ENCODE measurements around the gene HDDC2.
A peak's percentile ranks its signal among the peaks of the same experiment; 100 is the strongest.

Gene HDDC2

DNA sequence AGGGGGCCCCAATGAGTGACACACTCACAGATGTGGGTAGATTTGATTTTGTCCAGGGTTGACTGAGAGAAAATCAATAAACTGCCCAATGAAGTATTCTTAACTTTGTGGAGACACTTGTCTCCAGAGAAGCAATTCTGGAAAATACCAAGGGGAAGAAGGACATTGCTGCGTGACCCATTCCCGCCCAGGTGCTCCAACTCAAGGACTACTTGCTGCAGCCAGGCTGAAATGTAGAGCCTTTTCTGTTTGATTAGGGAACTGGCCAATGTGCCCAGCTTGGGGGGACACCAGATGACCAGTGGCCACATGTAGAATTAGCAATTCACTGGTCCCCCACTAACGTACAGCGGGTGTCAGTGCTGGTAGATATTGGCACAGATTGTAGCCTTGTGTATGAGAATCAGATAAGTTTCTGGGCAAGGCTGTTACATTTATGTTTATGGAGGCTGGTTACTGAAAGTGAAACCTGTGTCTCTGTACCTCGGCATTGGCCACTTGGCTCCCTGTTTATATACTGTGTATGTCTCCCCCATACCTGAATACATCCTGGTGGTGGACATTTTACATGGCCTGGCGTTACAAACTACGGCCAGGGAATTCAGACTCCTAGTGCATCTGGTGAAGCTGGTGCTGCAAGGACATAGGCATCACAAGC lies 32.3 kb downstream of the HDDC2 start:
- DNase-seq (ENCODE audit: low spot score), result no peak

DNA sequence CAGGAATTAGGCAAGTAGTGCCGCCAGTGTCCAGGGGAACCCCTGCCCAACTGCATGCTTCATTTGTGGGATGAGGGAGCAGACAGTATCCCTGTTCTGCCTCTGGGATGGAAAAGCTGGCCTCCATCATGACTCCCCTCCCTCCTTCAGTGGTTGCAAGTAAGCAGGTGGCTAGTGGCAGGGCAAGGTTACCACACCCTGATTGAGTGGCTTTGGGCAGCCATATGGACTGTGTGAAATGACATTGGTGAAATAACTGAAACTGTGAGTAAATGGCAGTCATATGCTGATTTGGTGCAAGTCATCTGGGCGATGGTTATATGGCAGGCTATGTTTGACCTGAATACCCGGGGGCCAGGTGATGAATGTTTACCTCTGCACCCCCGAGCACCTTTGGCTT lies 33.0 kb downstream of the HDDC2 start:
- DNase-seq (ENCODE audit: low spot score), result no peak

DNA sequence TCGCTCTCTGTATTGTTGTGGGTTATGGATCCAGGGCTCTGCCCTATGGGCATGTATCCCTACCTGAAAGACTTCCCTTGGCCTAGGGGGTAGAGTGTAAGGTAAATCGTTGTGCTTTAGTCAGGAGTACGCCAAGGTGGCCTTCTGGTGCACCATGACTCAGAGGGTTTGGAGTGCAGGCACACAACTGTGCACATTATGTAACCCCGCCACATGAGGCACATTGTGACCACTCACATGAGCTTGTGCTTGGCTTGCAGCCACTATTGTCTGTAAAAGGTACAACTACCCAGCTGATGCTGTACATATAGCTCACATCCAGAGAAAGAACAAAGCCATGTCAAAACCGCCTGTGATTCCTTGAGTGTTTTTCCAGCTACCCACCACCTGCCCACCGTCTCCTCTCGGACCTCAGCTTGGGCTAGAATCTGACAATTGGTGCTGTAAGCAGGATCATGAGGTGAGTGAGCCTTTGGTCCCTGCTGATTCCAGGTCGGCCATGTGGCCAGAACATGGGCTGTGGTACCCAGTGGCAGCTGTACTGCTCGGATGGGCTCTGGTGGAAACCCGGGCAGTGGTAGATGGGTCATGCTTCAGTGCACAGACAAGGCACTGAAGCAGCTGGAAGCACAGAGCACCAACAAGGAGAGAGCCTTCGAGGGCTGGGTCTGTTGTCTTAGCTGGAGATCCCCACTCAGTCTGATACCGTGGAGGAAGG lies 33.8 kb downstream of the HDDC2 start:
- no peak for DNase-seq (ENCODE audit: low spot score)

DNA sequence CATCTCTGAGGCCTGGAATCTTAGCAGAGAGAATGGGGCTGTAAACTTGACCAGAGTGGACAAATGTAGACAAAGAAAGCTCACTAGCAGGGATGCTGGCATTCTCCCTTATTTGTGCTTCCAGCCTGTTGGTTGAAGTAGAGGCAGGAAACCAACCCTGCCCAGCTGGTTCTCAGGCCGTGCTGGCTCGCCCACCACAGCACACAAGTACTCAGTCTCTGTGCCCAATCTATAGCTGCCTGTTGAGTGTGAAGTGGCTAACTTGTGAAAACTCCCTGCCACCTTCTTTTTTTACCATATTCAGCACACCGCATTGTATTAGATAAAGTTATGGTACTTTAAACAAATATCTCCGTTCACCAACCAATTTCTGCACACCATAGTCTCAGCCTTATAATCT lies 37.3 kb downstream of the HDDC2 start:
- no peak for DNase-seq (ENCODE audit: low spot score)

DNA sequence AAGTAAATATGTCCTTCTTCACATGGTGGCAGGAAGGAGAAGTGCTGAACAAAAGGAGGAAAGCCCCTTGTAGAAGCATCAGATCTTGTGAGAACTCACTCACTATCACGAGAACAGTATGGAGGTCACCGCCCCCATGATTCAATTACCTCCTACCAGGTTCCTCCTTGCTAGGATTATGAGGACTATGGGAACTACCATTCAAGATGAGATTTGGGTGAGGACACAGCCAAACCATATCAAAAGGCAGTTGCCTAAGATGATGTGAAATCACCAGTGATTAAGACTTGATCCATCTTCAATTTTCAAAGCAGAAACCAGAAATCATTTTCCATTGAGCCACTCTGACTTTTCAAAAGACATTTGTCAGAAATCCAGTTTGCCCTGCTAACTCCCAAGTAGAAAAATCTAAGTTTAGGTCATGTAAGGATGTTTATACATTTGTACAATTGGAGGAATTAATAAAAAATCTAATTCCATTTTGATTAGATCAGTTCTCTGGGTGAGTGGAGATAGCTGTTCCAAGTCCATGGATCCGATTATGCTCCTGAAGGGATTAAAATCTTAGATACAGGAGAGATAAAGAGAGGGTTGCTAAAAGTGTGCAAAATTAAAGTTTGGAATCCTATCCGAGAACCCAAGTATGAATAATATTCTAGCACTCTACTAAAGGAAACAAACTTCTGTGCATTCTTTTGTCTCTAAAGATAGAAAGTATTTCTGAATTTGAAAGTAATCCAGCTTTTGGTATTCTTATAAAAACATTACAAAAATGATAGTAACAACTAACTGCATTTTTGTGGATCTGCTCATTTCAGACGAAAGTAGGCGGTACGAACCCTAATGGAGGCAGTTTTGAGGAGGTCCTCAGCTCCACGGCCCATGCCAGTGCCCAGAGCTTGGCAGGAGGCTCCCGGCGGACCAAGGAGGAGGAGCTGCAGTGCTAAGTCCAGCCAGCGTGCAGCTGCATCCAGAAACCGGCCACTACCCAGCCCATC lies 39.5 kb downstream of the HDDC2 start:
- DNase-seq (ENCODE audit: low spot score), result no peak

DNA sequence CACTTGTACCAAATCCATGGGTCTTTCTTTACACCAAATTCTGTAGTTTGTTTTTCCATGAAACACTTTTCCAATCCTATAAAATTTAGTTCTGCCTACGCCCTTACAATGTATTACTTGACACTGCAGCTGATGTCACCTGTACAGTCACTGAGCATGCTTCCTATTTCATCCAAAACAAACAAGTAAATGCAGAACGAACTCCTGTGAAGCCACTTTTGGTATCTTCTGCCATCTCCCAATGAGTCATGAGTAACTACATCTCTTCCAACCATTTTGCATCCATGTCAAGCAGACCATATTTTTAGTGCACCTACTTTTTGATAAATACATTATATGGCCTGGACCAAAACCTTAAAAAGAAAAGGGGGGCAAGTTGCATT lies 42.4 kb downstream of the HDDC2 start:
- no peak for DNase-seq (ENCODE audit: low spot score)

DNA sequence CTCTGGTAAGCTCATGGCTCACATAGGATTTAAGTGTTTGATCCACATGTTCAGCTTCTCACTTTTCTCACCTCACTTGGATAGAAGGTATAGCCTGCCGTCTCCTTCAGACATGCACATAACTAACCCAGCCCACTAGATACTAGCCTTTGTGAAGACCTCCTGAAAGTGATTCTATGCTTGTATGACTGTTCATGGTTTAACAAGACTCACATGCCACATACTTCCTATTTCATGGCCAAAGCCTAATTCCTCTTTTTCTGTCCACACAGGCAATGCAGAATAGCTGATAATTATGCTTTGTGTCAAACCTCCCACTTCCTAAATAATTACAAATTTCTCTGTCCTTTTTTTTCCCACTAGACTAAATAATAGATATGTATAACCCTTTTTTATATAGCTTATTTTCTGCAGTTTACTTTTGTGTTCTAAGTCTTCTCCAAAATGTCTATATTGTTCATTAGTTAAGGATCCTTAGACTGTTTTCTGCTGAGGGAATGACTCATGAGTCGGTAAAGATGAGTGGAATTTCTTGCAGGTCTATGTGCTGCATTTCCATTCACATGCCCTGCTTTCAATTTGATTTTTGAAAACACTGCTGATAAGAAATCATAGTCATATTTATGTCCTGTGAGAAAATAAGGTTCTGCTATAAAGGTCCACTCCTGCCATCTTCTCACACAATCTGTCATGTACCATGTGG lies 43.0 kb downstream of the HDDC2 start:
- peak; percentile 7 for DNase-seq (ENCODE audit: low spot score)

DNA sequence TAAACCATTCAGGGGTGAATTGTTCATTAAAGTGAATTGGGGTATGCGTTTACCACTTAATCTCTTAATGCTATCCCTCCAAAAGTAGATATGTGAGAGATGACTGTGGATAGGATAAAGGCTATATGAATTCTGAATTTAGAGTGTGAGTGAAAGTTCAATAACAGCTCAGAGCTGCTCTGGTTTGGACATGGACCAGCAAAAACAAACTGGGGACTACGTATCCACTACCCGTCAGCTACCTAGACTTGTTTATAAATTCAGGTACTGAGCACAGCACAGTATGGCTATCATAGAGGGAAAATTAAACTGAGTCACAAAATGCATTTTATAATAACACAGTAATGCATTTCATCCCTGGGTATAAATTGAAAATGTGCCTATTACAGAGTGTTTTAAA lies 44.4 kb downstream of the HDDC2 start:
- DNase-seq (ENCODE audit: low spot score), result no peak

DNA sequence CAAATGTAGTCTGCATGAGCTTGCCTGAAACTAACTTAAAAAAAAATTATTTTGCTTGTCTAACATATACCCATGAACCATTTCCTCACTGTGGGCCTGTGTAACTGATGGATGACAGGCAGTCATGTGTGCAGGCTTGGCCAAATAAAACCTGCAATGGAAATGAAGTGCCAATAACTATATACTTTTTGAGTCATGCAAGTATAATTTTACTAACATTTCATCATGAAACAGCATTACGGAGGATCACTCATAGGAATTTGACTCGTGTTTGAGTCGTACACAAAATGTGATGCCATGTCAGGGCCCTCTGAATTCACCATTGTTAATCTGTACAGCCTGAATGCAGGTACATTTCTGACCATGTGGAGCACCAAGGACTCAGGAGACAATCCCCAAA lies 46.6 kb downstream of the HDDC2 start:
- no peak for DNase-seq (ENCODE audit: low spot score)

DNA sequence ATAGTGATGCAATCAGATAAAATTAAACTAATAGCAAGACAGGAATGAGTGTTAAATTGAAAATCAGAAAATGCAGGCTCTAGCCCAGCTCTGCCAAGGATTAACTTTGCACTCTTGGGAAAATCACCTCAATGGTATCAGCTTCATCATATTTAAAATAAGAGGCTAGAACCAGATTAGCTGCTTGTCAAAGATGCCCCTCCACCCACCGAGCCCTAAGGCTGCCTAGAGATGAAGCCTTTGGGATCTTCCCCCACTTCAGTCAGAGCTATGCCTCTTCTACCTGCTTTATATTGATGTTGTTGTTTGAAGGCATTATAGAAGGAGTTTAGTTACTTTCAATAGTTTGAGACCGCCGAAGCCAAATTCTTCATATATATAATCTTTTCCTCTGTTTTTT lies 47.4 kb downstream of the HDDC2 start:
- DNase-seq (ENCODE audit: low spot score), result no peak

DNA sequence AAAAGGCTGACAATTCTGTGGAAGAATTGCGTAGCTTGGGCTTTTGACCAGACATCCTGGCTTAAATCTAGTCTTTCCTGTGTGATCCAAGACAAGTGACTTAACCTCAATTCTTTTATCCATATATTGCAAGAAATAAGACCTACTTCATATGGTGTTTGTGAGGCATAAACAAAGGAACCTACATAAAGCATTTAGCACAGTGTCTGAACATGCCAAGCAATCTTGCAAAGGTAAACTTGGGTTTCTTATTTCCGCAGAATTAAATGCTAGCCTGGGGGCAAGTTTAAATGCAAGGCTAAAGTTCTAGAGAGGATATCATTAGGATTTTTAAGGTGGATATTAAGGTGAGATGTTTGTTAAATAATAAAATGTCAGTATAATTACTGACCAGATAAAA lies 47.9 kb downstream of the HDDC2 start:
- DNase-seq (ENCODE audit: low spot score), result no peak

DNA sequence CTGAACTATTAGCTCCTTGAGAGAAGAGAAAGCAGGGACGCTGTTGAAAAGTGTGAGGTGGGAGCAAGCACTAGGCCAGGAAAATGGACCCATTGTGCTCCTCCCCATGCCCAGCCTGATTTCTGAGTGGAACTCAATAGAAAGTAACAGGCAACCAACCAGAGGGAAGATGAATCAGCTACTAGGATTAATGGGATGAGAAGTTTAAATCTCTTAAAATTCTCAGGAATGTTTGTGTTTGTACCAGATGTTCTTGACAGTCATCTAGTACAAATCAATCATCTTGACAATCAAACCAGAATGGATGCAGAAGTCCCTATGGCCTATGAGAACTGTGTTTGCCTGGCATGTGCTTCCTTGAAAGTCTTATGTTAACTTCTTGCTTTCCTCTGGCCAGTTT lies 48.9 kb downstream of the HDDC2 start:
- no peak for DNase-seq (ENCODE audit: low spot score)

DNA sequence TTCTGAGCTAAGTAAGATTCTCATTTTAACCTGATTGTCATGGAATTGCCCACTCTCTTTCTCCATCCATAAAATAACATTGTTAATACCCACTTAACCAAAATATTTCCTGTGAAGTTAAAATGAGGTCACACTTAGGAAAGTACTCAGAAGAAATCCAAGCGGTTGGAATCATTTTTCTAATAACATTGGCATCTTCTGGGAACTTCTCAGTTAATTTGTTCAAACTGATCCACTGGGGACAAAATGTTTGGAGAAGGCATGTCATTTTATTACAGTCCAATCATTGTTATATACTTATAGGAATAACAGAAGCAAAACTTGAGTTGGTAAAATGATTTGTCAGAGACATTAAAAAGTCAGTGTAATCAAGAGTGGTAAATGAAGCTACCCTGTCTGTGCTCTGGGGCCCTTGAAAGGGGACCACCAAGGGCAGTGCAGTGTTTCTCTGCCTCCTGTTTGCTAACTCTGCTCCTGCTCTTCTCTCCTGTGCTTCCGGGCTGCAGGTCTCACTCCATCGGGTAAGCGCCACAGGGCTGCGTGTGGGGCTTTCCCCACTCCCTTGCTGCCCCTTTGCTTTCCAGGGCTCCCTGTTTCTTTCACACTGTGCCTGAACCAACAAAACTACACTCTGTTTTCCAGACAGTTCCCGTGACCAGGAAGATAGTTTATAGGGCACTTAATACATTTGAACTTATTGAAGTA lies 50.1 kb downstream of the HDDC2 start:
- no peak for DNase-seq (ENCODE audit: low spot score)

DNA sequence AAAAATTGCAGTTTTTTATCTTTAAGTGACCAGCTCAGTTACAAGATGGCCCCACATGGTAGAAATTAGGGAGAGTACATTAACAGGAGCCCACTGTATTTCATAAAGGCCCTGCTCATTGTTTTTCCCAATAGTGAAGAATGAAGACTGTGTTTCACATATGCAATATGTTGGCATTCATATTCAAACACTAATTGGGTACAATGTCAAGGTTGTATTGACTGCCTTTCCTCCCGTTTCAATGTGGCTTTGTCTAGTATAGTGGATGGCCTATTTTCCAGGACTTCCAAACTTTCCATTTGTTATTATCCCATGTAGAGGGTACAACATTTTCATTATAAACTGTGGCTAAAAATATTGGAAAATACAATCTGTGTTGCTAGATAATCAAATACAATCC lies 51.3 kb downstream of the HDDC2 start:
- no peak for DNase-seq (ENCODE audit: low spot score)

DNA sequence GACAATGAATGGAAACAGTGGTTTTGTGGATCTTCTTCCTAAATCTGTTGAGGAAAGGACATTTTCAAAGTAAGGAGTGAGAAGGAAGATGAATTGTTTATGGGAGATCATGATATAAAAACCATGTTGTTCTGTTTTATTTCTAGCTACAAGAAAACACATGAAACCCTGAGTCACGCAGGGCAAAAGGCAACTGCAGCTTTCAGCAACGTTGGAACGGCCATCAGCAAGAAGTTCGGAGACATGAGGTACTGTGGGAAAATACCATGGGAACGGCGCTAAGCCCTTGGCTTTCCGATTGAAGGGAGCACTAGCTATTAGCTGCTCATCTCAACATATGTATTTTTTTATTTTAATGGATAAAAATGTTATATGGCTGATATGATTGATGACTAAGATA lies 53.6 kb downstream of the HDDC2 start:
- no peak for DNase-seq (ENCODE audit: low spot score)

DNA sequence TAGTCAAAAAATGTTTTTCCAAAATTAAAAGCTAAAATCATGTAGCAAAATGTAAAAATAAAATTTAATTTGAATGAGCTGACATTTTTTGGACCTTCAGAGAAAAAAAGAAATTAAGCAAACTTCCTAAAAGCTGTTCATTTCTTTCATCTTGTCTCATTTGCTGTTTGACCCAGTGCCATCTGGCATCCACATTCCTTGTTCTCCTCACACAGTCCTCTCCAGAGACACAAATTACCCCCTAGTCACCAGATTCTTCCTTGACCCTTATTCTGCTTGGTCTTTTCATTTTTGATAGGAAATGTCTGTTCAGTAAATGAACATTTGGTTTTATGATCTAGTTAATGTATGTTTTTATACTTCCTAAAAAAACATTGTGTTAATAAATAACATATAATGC lies 55.2 kb downstream of the HDDC2 start:
- no peak for DNase-seq (ENCODE audit: low spot score)

DNA sequence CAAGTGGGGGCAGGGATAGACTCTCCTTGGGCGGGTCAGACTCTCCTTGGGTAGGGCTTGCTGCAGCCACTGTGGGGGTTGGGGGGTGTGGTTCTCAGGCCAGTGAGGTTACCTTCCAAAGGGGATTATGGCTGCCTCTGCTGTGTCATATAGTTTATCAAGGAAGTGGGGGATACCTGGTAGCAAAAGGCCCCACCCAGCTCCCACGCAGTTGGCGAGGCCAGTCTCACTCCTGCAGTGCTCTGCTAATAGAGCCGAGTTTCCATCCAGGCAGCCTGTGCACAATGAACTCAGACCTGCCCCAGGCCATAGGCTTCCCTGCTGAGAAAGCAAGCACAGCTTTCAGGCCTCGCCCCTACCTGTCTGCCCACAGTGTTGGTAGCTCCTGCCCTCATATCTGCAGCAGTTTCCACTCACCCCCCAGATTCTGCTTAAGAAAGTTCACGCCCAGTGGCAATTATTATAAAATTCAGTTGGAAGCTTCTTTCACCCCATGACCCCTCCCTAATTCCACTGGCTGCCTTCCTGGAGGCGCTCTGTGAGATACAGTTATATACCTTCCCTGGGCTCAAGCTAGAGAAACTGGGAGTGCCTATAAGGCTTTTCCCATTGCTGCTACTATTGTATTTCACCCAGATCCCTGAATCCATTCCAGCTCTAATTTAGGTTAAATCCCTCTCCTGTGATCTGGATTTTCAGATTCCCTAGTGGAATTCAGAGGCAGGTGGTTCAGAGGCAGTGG lies 56.1 kb downstream of the HDDC2 start:
- DNase-seq (ENCODE audit: low spot score), result no peak

DNA sequence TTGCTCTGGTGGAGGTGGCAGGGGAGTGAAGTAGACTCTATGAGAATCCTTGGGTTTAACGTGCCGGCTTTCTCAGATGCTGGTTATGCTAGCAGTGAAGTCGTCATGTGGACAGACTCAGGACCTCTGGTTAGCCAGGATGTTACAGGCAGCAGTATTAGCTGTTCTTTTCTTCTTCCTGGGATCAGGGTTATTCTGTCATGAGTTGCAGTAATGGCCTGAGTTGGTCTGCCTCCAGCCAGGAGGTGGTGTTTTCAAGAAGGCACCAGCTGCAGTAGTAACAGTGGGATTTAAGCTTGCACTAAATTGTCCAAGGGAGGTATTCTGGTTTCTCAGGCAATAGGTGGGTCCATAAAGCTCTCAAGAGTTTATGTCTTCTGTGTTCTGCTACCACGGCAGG lies 56.7 kb downstream of the HDDC2 start:
- no peak for DNase-seq (ENCODE audit: low spot score)

DNA sequence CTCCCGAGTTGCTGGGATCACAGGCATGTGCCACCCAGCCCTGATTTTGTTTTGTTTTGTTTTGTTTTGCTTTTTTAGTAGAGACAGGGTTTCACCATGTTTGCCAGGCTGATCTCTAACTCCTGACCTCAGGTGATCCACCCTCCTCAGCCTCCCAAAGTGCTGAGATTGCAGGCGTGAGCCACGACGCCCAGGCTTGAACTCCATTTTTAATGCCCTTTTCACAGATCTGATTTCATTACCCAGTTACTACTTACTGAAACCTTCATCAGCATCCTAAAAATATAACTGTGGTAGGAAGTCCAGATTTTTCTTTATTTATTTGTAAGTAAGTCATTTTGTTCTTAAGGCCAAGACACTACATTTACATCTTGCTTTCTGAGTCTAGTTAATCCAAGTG lies 64.0 kb downstream of the HDDC2 start:
- DNase-seq (ENCODE audit: low spot score), result no peak

DNA sequence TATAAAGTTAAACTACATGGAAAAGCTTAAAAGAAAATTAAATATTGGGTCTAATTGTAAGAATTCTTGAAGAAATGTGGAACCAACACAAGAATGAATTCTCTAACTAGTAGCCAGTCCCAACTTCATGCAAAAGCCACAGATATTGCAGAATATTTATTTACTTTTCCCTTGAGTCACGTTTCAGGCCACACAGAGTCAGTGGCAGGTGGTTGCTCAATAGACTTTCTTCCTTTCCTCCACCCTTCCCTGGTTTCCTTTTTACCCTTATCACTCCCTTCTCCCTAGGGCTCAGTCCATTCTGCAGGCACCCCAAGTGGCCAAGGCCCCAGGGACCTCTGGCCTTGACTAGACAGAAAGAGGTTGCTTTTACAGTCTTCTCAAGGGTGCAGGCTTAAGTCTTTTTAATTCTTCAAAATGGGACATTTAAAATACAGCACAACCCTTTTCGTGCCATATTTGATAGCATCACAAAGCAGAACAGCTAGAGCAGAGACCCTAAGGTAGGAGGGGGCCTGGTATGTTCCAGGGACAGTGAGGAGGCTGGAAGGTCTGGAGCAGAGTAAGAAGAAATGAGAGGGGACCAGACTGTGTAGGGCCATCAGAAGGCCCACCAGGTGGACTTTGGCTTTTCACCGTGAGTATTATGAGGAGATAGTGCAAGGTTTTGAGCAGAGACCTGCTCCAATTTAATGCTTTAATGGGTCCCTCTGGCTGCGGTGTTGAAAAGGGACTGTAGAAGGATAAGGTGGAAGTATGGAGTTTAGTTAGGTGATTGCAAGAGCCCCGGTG lies 65.0 kb downstream of the HDDC2 start:
- no peak for DNase-seq (ENCODE audit: low spot score)
